COLO668 (cell line): ENCODE data around the gene CLIC5.
"Not testable (repeated sequence)": the region's sequence is repeated elsewhere in the genome, so short reads cannot be mapped to it uniquely, and the experiment has no call there.

Experiments used
- DNase-seq: peaks from one replicate; lab custom pipeline; 2025; ENCODE audit not compliant: unreplicated experiment; lab: John Stamatoyannopoulos, UW

Gene CLIC5

GRCh38 chr6:45929421-45930361 lies 86.0 kb downstream of the CLIC5 start:
- no peak for DNase-seq

DNA sequence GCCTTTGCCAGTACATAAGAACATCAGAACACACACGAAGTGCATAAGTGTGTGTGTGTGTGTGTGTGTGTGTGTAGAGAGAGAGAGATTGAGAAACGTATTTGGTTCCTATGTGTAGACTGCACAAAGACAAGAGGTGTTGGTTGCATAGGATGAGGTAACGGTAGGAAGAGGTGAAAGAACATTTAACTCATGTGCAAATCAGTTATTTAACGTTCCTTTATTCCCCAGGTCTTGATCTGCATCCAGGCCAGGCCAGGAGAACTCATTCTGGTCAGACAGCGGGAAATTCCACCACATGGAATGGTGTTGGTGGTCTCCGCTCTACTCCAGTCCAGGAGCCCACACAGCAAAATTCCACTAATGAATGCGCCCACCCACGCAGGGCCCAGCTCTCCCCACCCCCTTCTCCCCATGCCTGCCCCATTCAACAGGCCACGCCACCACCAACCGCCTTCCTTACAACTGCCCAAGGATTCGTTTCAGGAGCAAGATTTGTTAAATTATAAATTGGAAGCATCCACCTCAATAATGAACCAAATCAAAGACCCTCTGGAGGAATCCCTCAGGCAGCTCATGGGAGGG lies 86.8 kb downstream of the CLIC5 start:
- DNase-seq = no peak

DNA sequence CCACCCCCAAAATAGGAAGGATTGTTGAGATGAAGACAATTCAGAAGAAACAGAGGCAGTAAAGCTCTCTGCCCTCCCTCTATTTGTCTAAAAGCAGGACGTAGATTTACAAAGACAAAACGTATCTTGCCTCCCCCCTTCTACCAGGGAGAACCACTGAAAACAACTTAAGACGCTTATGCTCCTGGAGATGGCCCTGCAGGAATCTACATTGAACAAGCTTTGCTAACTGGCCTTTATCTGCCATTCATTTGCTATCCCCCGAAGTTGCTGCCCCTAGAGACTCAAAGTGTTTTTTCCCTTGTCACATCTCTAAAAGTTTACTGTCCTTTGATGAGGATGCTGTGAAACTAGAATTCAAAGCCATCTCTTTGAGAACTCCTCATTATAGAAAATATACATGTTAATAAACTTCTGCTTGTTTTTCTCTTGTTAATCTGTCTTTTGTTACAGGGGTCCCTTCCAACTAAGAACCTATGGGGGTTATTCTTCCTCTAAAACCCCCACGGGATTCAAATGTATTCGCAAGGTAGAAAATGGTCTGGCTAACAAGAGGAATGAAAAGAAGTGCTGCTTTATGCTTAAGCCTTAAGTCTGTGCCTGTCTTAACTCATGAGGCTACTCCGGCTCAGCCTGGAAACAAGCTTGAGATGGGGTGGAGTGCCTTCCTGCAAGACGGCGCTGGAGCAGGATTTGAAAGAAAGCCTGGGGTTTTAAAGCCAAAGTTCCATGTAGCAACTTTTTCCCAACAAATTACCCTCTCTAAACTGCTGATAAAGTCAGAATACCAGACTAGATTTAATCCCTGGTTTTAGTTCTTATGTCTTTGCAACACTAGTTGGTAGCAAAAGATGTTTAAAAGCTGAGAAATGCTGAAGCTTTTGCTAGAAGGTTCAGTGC lies 88.0 kb downstream of the CLIC5 start:
- DNase-seq = no peak

DNA sequence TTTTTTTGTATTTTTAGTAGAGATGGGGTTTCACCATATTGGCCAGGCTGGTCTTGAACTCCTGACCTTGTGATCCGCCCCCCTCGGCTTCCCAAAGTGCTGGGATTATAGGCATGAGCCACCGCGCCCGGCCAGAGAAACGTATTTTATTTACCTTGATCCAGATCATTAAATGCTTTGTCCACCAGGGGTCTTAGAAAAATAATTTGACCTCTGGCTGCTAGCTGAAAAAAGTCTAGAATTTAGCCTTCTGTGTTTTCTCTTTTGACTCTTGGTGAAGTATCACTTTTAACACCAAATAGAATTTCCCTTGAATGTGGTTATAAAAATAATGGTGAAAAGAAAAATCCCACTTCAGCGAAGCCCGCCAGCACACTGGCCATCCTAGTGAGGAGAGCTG lies 89.2 kb downstream of the CLIC5 start:
- DNase-seq = not testable (repeated sequence)

DNA sequence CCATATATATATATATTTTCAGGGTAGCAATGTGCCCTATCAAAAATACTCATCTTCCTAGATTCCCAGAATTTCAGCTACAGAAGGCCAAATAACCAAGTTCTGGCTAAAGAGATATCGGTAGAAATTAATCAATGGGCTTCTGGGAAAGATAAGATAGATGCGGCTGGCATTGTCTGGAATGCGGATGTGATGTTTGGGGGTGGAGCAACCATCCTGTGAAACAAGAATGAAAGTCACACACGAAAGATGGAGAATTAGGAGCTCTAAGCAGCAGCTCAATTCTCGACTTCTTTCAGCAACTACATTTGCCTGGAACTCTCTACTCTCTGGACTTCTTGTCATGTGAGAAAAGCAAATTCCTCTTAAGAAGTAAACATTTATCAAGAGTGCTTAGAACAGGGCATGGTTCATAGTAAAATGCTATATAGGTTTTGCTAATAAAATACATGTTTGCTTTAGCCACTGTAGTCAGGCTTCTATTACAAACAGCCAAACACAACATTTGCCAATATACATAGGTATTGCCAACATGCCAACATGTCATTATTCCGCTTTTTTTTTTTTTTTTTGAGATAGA lies 90.8 kb downstream of the CLIC5 start:
- no peak for DNase-seq

DNA sequence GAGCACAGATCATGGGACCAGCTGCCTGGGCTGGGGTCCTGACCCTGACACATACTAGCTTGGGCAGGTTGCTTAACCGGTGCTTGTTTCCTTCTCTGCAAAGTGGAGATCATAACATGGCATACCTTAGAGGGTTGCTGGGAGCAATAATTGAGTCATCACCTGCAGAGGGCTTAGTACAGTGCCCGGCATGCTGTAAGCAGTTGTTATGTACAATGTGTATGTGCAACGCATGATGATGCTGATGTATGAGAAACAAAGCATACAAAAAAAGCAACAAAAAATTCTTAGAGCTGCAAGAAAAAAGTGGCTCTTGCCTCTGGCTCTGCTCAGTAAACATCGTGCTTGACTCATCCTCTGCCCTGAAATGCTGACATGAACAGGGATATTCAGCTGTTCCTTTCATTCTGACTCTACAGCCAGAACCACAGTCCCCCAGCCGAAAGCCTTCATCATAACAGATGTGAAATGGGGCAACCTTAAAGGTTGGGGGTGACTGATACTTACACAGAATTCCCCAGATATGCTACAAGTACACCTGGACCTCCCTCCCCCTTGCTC lies 91.7 kb downstream of the CLIC5 start:
- DNase-seq = no peak

DNA sequence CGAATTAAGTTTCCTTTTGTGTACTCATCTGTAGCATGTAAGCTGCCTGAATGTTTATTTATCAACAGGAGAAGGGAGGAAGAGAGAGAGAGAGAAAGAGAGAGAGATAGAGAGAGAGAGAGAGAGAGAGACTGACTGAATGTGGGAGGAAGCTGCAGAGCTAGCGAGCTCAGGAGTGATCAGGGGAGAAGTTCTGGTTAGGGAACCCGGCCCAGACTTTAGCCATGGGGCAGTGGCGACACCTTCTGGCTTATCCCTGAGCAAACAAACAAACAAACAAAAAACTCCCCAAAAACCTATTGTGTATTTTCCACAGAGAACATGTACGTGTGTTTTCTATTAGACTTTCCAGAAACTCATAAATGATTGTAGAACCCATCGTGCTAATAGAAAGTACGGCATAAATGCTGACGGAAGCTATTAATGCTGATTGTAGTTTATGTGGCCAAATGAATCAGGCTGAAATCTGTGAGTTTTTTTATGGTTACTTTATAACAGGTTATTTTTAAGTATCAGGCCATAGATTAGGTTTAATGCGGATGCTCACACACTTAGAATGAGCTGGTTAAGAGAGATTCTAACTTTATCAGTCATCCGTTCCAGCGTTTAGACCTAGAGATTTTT lies 92.8 kb downstream of the CLIC5 start:
- peak; percentile 16 for DNase-seq

- DNase-seq = no peak
Measured at GRCh38 chr6:45921691-45922281, 93.9 kb downstream of the CLIC5 start.

GRCh38 chr6:45920819-45921511 lies 94.7 kb downstream of the CLIC5 start:
- DNase-seq = no peak

DNA sequence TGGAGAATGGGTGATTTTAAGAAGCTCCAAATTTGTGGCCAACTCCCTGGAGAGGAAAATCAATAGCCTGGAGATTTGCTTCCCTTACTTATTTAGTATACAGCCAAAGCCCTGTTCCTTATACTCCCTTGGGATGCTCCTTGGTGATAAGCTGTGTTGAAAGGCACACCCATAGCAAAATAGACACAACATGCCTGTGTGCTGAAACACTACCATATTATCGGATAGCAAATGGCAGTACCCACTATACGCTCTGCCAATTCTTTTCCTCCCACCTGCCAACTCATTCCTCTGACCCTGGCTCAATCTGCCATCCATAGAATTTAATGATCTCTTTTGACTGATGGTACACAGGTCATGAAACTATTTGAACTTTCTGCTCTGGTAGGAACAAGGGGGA lies 98.2 kb downstream of the CLIC5 start:
- DNase-seq = no peak

DNA sequence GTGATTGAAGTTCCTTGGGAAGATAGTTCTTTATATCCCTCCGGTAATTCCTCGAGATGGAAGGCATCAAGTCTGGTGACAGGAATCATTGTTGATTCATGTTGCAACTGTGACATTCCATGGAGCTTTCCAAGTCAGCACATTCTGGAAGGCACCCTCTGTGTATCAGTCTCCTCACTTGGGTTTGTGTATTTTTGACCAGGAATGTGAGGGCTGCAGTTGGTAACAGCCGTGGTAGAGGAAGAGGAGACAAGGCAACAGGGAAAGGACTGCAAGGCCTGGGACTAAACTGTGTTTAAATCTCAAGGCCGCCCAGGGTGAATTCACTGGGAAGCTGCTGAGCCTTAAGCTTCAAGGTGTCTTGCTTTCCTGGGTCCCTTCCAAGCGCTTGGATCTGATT lies 99.0 kb downstream of the CLIC5 start:
- no peak for DNase-seq

DNA sequence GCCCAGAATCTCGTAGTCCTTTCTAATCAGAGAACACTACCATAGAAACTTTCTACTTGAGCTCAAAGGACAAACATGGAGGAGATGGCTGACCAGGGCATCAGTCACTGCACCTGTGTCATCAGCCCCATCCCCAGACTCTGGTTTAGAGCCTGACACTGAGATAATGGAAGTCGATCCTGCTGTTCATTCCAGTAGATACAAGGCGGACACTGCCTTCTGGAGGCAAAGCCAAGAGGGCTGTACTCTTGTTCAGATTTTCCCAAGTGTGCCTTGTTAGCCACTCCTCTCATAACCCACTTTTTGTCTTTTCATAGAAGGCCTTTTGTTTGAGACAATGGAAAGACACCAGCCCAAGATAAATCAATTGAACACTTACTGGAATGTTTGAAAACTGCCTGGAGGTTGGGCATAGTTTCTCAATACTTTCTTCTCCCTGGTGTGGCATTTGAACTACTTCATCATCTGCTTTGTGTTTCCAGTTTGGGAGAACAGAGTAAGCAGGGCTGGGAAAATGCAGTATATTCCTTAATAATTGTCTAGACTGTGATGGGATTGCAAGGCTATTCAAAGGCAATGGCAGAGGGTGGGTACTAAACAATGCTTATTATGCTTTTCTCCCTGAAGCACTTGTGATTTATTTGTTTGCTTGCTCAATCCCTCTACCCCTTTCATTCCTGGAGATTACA lies 99.7 kb downstream of the CLIC5 start:
- no peak for DNase-seq

DNA sequence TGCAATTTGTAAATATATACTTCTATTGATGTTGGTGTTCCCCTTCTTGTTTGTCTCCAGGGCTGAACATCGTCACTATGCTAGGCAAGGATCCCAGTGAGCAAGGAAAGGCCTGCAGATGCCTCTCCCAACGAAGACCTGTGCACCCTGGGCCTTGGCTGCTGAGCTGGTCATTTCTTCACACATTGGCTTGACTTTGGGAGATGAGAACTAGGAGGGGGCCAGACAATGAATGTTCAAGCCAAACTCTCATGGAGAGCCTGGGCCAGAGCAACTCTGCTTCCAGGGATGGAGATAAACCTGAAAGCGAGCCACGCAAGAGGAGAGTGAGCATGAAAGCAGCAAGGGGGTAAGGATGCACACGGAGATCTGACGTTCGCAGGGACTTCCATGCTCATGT lies 104.0 kb downstream of the CLIC5 start:
- no peak for DNase-seq

DNA sequence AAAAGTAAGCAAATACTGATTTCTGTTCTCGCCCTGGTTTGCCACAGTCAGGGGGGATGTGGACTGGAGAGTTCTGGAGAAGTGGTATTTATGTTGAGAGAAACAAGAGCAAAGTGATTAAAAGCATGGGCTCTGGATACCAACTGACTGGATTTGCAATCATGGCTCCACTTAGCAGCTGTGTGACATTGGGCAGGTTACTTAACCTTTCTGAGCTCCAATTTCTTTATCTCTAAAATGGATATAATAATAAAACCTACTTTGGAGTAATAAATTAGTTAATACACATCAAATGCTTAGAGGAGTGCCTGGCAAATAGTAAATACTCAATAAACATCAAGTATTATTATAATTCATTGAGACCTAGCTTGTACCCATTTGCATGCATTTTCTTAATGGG lies 111.7 kb downstream of the CLIC5 start:
- DNase-seq = no peak

GRCh38 chr6:45902984-45903383 lies 112.7 kb downstream of the CLIC5 start:
- no peak for DNase-seq

DNA sequence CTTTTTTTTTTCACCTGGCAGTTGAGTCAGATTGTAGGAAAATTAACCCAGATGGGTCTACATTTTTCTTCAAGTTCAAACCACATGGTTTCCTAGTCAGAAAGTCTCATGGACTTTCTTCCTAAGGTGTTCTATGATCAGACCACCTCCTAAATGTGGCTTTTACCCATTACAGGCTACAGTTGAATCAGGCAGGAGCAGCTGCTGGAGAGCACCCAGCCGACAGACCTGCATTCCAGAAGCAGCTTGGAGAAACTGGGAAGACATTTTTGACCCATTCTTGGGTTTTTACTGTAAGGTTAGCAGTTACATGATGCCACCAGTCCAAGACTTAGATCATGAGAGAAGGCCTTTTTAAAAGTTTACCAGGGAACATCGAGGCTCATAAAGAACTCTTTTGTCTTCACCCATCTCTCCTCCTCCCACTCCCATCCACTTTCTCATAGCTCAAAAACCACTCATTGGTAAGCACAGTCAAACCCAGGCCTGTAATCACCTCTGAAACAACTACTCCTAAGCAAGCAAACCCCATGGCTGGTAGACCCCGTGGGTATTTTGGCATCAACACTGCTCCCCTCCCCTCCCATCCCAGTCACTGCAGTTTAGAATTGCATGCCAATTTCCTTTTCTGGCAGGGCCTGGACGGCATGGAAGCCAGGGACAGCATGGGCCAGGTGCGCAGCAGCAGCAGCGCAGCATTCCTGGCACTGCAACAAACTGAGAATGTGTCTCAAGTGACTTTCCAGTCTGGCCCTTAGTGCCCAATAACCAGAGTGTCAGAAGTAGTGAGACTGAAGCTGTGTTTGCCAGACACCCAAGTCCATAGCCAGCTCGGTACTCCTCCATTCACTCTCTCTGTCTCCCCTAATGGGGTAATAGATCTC lies 113.7 kb downstream of the CLIC5 start:
- DNase-seq = no peak

DNA sequence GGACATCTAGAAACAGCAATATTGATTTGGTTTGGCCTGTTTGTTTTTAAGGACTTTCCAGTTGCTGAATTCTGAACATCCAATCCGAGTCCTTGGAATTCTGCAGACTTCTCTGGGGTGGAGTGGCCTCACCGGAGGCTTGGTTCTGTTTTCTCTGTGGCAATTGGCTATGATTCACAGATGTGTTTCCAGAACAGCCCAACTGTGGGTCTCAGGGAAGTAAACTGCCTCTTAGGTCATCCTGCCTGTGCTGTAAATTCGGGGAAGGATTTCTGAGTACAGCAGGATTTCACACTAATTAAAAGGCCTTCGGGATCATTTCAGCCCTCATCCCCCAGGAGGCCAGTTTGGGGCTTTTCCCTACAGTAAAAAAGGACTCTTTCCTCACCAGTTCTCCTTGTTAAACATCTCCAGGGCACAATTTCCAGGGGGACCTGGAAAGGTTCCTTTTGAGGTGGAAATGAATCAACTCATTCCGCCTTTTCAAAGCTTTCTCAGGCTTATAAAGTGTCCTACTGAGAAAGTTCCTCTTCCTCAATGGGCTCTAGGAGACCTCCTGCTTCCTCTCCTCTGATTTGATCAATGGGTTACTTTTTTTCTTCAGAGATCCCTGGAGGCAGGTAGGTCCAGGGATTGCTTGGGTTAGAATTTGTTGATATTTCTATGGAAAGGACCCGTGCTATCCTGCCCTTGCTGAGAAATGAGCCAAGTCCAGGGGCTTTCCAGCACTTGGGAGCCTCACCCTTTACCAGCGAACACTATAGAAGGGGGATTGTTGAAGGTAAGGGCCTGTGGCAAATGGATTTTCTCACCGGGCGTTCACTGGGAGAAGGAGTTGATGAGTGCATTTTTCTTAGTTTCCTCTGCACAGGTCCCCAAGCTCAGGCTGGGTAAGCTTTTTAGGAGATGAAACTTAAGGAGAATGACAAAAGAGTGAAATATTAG lies 114.6 kb downstream of the CLIC5 start:
- no peak for DNase-seq
